NAMALWA (cell line): ENCODE results near the gene C10orf105.

Experiments
- DNase-seq: peaks from one replicate; pipeline ENCODE4 v3.0.0-alpha.2; 2015; ENCODE audit warnings: low spot score

The C10orf105 gene

DNA sequence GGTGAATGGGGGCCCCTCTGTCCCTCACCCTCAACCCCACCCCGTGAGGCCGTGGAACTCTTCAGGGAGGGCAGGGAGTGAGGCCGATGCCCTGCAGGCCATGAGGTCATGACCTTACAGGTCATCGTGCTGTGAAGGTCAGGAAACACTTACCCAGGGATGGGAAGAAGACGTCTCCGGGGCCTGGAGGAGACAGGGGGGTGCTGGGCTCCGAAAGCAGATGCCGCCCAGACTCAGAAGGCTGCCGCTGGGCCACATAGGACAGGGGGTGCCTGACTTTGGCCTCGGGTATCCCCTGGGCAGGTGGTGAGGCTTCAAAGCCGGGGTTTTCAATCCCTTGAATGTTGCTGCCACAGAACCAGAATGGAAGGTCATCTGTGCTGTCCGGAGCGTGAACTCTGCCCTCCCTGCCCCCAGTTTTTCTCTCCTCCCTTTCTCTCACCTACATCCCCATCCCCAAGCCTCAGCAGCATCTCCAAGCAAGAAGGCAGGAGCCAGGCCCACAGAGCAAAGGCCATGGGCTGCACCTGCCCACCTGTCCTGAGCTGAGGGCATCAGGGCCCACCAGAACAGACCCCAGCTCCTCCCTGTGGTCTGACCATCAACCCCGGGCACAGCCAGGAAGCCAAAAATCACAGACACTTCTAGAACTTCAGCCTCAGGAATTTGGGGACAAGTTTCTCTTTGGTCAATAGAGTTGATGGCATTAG is 32.1 kb upstream of the C10orf105 start:
- DNase-seq = no peak

DNA sequence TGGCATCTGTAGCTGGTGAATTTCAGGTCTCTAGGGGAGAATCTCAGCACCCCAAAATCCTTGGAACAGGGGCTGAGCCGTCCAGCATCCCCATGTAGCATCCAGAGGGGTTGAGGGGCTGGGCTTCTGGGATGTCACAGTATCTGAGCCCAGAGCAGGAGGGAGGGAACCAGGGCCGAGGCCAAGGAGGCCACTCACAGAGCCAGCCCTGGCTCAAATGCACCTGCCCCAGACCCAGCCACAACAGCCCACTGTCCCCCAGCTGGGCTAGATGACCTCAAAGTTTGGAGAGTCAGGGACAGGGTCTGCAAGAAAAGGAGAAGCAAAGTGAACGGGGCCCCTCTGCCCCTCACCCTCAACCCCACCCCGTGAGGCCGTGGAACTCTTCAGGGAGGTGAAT is 31.4 kb upstream of the C10orf105 start:
- no peak for DNase-seq

DNA sequence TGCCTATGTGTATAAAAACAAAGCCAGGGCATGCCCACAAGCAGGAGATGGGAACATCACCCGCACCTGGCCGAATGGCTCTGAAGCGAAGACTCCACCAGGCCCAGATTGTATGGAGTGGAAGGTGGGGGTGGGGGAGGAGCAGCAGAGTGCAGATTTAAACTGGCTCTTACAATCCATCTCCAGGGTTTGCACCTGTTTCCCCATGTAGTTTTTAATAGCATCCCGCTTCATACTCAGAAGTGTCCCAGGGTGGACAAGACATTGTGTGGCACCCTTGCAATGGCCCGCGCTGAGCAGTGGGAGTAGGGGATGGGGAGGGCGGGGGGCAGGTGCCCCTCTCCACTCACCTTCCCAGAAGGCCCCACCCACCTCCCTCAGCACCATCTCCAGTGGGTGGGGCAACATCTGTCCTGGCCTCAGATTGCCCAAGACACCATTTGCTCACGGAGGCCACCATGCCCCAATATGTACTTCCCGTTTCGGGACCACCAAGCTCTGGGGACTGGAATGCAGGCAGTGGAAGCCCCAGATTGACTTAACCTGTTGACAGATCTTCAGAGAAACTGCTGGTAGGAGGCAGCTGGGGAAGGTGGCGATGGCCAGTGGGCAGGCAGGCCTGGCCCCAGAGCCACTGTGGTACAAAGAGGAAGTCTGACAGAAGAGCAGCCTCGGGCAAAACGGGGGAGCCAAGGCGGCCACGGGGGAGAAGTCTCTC is 30.7 kb upstream of the C10orf105 start:
- no peak for DNase-seq

DNA sequence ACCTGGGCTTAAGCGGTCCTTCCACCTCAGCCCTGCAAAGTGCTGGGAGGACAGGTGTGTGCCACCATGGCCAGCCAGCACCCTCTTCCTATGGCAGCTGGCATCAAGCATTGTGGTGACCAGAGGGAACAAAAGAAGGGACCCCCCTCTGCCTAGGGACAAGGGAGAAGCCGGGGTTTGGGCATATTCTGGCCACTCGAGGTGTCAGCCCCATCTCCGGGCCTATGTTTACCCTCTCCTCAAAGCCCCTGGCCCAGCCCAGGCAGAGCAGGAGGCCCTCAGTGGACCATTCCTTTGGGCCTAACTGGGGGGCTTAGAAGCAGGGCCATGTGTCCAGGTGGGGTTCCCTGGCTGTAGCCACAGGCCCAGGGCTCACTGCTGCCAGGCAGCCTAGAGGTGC is 29.8 kb upstream of the C10orf105 start:
- DNase-seq = no peak

DNA sequence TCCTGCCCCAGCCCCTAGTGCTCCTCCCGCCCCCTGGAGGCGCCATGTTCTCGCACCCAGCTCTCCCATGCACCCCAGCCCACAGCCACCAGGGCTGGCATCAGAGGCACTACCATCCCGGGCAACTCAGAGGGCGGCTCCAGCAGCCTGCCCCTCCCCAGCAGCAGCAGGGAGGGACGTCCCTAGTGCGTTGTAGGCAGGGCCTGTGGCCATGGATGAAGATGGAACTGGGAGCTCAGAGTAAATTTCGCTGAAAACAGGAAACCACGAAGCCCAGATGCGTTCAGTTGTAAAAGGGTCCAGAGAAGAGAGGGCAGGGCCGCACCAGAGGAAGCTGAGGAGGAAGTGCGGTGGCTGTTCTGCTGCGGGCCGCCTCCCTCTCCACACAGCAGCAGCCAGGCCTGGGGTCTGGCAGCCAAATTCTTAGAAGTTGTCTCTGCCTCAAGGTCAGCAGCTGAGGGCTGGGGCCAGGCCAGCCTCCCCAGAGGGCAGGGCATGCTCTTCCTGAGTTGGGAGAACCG is 29.2 kb upstream of the C10orf105 start:
- peak; percentile 54 for DNase-seq

DNA sequence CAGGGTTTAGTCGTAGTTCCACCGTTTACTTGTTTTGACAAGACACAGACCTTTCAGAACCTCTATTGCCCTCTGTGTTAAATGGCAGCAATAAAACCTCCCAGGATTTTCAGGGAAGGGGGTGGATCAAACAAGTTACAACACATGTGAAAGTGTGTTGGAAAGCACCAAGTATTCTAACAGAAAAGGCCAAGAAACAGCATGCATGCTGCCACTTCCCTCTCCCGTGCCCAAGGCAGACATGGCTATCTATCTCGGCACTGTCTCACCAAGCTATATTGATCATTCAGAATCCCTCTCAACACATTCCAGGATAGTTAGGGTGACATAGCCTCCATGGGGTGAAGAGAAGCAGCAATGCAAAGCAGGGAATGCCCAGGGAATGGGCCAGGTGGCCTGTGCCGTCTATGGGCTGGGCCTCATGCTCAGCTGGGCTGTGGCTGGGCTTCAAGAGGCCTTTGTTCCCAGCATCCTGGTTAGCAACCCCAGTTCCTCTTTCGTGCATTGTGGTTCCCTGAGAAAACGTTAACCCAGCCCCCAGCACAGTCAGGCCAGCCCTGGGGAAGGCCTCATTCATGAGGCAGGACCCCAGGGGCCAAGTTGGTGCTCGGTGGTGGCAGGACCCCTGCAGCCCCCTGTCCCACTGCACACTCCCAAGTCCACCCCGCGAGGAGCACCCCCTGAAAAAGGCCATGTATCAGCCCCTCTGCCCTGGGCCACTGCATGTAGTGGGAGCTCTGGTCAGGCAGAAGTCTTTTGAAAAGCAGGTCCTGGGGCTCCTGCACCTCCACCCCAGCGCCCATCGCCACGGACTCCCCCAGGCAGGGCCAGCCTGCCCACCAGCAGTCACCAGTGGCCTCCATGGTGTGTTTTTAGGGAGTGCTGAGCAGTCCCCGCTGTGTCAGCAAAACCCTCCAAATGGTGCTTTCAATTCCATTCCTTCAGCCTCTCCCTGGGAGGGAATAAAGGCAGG is 28.3 kb upstream of the C10orf105 start:
- no peak for DNase-seq

DNA sequence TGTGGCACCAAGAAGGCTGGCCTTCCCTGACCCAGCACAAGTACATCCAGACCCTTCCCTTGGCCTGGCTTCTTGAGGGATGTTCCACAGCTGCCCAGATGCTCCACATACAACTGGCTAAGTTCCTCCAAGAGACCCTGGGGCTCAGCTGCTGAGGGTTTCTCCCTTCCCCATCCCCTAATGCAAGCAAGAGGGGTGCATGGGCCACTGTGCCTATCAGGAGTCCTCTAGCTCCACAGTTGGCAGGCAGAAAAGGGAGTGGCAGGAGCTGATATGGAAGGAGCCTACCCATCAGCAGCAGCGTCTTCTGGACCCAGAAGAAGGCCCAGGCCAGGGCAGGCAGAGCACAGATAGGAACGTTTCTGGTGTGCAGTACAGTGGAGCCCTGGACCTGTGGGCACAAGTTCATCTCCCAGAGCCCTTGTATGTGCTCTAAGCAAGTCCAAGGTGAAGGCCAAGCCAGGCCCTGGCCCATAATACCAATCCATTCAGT is 27.5 kb upstream of the C10orf105 start:
- no peak for DNase-seq

DNA sequence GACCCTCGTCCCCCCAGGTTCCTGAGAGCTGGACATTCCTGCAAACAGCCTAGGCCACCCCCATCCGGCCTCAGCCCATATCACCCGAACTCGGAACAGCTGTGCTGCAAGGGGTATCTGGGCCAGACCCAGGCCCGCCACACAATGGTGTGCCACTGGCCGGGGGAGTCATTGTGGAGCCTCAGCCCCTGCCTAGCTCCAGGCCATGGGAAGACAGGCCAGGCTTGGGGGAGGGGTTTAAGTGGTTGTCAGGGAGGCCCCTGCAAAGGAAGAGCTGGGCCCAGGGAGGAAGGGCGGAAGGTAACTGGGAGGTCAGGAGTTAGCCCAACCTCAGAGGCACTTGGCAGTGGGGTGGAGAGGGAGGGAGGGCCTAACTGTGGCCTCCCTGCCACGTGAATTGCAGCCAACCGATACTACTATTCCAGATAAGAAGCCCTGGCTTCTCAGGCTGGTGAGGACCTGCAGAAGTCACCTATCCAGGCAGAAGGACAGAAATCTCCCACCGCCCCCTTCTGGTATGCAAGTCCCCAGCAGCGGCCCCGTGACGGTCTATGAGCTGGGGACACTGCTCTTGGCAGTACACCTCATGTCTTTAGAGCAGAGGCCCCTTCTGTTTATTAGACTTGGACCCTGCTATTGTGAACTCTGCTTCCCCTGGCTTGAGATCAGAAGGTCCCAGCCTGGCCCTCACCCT is 26.9 kb upstream of the C10orf105 start:
- no peak for DNase-seq

DNA sequence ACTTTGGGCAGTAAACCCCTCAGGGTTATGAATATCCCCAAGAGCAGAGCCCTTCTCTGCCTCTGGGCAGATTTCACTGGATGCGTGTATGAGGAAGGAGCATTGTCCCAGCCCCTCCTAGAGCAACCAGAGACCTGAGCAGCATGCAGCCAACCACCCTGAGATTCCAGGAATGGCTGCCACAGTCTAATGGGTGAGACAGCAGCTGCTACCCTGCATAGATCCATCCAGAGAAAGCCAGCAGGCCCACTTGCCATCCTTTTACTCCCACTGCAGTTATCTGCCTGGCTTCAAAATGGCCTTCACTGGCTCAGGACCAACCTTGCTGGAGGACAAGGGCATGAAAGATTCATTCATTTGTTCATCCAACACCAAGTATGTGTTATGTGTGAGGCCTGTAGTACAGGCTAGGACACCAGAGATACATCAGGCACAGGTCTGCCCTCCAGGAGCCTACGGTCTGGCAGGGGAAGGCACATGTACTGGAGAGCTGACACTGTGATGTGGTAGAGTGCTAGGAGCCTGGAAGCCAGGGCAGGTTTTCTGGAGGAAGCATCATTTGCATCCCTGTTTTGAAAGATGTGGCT is 26.2 kb upstream of the C10orf105 start:
- DNase-seq = no peak

DNA sequence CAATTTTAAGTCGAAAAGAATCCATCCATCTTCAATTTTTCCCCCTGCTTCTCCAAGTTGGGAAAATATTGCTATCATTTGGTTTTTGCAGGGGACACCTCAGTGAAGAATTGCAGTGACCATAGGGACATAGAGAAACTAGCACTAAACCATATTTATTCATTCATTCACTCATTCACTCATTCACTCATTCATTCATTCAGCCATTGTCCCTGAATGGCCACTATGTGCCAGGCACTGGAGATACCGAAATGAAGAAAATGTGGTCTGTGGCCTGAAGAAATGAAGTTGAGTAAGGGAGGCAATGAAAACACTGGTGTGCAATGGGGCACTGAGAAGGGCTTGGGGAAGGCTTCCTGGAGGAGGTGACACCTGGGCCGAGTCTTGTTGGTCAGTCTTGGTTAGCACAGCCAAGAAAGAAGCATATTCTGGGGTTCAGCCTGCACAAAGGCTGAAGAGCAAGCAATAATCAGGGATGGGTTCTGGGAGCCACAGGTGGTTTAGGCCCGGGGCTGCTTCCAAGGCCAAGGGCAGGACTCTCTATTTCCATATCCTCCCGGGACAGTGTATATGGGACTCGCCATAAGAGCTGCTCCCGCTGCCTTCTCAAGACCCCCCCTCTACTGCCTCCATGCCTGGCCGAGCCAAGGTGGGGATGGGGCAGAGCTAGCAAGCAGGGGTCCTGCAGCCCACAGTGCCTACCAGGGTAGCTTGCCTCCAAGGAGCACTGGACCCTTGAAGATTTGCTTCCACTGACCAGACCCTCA is 25.5 kb upstream of the C10orf105 start:
- no peak for DNase-seq

DNA sequence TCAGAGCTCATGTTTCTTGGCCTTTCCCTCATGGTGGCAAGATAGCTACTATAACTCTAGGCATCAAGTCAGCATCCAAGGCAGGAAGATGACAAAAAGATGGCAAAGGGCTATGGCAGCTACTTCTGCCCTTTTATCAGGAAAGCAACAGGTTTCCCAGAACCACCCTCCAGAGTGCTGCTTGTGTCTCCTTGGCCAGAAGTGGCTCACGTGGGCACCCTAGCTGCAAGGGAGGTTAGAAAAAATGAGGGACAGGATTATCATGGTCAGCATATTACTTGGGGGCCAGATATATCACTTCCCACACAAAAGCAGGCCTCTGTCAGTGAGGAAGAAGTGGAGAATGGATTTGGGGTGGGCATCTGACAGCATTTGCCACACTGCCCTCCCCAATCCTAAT is 24.3 kb upstream of the C10orf105 start:
- no peak for DNase-seq

DNA sequence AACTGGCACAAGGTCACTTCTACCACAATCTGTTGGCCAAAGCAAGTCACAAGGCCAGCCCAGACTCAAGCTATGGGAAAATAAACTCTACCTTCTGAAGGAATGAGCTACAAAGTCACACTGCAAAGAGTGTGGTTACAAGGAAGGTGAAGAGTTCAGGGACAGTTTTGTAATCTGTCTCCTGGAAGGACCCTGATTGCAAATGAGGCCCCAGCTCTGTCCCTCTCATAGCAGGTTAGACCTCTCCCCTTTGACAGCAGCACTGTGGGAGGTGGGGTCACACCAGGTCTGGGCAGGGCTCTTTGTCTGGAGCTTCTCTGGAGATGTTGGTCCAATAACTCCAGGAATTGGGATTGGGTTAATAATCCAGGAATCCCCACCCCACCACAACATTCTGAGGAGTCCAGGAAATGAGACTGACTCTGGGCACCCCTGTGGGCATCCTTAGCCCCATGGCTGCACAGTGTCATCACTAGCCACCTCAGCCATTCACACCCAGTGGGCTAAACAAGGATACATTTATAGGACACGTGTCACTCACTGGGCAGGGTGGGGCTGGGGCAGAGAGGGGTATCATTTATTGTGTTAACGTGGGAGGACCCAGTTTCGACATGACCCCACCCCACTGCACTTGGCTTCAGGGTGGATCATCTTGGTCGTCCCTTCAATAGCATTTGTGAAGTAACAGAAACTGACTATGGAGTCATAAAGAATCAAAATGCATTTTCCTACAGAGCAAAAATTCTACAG is 23.7 kb upstream of the C10orf105 start:
- DNase-seq = no peak

DNA sequence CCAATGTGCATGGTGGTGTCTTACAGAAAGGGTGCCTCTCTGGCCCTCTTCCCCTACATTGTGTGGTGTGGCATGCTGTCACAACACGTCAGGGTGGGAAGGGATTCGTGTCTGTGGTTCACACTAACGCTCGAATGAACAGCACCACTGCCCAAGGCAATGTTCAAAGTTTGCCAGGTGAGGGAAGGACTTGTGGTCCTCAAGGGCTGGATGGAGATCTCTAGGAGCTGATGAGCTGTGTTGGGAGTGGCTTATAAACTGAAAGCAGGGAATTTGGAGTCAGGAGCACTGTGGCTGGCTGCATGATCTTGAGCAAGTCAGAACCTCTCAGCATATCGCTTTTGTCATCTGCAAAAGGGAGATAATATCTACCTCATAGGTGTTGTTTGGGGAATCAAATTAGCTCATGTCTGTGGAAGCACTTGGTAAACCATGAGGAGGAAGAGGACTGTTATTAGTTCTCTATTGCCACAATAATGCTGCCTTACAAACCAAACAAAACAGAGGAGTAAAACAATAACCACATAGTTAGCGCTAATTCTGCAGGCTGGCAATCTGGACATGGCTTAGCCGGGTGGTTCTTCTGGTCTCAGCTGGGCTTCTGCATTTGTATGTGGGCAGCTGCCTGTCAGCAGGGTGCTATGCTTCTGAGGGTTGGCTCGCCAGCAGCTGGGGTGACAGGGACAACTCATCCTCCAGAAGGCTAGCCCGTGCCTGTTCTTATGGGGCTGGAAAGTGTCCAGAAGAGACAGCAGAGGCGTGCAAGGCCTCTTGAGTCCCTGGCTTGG is 22.9 kb upstream of the C10orf105 start:
- DNase-seq = no peak

DNA sequence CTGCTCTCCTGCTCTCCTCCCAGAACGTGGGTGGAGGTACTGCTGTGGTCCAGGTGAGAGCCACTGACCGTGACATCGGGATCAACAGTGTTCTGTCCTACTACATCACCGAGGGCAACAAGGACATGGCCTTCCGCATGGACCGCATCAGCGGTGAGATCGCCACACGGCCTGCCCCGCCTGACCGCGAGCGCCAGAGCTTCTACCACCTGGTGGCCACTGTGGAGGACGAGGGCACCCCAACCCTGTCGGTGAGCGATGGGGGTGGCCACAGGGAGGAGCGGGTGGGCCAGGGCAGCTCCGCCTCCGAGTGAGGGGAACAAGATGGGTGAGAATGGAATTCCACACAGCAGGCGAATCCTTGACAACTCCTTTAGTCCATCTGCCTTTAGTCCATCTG is 22.1 kb upstream of the C10orf105 start:
- DNase-seq = no peak

DNA sequence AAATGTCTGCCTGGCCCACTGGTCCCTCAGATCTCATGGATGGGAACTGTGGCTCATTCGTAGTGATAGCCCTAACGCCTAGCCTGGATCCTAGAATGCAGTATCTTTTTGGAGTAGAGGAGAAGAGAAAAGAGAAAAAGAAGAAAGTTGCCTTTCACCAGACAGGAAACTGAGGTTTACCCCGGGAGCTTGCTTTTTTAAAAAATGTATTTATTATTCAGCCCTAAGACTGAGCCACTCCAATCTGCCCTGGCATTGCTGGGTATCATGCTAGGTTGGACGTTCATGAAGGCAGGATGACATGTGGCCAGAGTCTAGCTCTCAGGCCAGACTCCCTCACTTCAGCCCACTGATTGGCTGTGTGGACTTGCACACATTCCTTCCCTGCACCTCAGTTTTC is 21.5 kb upstream of the C10orf105 start:
- no peak for DNase-seq

DNA sequence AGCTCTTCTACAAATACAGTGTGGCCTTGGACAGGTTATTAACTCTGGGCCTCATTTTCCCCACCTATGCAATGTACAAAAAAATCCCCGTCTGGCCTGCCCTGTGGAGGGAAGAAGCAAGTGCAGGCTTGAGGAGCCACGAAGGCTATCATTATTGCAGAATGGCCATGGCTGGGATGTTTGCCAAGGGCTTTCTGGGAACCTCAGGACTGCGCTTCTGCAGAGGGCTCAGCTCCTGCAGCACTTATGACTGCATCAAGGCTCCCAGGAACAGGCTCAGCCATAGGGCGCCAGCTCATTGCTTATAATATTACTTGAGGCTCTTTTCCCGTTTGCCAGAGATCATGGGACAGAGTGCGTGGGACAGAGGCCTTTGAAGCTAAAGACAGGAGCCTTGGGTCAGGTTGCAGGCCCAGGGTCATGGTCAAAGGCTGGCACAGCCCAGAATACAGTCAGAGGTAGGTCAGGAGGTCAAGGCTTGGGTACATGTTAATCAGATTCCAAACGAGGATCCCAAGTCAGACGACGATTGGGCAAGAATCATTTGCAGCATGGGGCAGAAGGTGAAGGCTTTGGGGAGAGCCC is 20.6 kb upstream of the C10orf105 start:
- no peak for DNase-seq

DNA sequence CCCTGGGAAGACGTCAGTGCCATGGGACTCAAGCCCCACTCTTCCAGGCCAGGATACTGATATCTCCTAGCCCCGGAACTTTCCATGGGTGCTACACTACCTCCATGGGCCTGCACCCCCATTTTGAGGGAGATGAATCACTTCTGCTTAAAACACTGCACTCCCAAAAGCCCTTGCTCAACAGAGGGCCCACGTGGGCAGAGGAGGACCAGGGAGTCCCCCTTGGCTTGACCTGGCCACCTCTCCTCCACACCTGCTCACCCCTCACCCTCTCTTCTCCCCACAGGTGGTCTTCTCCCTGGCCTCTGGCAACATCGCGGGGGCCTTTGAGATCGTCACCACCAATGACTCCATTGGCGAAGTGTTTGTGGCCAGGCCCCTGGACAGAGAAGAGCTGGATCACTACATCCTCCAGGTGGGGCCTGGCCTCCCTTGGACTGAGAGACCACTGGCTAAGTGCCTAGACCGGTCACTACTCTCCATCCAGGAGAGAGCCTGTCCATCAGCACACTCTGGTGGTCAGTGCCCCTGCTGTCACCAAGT is 19.9 kb upstream of the C10orf105 start:
- no peak for DNase-seq

DNA sequence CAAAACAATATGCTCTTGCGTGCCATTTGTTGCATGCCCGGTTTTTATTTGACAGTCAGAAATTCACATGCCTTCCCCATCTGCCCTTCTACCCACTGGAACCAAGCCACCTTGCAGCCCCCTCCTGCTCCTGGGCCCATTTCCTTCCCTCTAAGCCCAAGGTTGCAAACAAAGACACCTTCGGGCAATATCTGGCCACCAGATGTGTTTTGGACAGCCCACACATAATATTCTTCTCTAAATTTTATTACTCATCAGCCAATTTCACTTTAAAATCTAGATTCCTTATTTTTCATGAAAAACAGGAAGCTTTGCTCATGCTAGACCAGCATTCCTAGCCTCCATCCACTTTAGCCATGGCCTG is 18.2 kb upstream of the C10orf105 start:
- no peak for DNase-seq
